ENCODE results near the gene PCNX3. TPM values are rescaled to one million over a fixed set of nuclear protein-coding genes. Genes with fewer than 3 reads are reported as not detected.
"Not testable (repeated sequence)": the region's sequence is repeated elsewhere in the genome, so short reads cannot be mapped to it uniquely, and the experiment has no call there.

PCNX3 gene
- total RNA-seq, 1 donor, result 31.5 TPM

- no peak for TF ChIP-seq CTCF (IDR thresholded peaks at IDR 0.05; ENCODE audit: insufficient read depth, low read length)
- DNase-seq (ENCODE audit: low read depth), result peak; percentile 19
- peak overlapping the region; percentile 81 for H3K4me3 ChIP-seq (ENCODE audit: low read depth, low read length)
Measured at GRCh38 chr11:65662247-65662798, 46.7 kb downstream of the PCNX3 start.

- no peak for TF ChIP-seq CTCF (IDR thresholded peaks at IDR 0.05; ENCODE audit: insufficient read depth, low read length)
- peak within 1 kb of the TSS; percentile 81 for H3K4me3 ChIP-seq (ENCODE audit: low read depth, low read length)
- peak; percentile 94 for DNase-seq (ENCODE audit: low read depth)
Measured at GRCh38 chr11:65662799-65663638, 47.4 kb downstream of the PCNX3 start, which contains the start of gene RELA. TSS of gene RELA (minus strand) at chr11:65662916. CDS start at chr11:65662832, 84 bp downstream.

GRCh38 chr11:65663639-65664200, 48.1 kb downstream of the PCNX3 start:
- TF ChIP-seq CTCF (IDR thresholded peaks at IDR 0.05; ENCODE audit: insufficient read depth, low read length), result no peak
- H3K4me3 ChIP-seq (ENCODE audit: low read depth, low read length), result peak overlapping the region; percentile 65
- DNase-seq (ENCODE audit: low read depth), result peak; percentile 81

DNA sequence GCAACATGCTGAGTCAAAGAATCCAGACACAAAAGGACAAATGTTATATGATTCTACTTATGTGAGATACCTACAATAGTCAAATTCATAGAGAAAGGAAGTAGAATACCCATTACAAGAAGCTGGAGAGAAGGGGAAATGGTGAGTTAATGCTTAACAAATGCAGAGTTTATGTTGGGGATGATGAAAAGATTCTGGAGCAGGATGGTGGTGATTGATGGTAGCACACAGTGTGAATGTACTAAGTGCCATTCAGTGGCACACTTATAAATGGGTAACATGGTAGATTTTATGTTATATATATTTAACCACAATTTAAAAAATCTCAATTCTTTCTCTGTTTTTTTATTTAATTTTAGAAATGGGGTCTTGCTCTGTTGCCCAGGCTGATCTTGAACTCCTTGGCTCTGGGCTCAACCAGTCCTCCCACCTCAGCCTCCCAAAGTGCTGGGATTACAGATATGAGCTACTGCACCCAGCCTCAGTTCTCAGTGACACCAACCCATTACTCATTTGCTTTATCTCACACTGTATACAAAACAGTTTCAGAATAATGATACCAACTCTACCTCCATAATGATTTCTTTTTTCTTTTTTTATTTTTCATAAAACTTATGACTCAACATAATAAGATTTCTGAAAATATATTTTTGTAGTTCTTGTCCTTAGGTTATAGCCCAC, 56.7 kb downstream of the PCNX3 start:
- no peak overlapping the region for H3K4me3 ChIP-seq (ENCODE audit: low read depth, low read length)
- no peak for TF ChIP-seq CTCF (IDR thresholded peaks at IDR 0.05; ENCODE audit: insufficient read depth, low read length)
- no peak for DNase-seq (ENCODE audit: low read depth)

DNA sequence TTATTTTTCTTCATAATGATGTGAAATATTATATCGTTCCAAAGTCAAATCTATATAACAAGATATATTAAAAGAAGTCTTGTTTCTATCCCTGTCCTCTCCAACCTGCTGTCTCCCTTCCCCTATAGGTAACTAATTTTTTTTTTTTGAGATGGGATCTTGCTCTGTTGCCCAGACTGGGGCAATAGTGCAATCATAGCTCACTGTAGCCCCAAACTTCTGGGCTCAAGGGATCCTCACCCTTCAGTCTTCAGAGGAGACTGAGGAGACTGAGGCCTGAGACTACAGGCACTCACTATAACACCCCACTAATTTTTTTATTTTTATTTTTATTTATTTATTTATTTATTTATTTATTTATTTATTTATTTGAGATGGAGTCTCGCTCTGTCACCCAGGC, 57.4 kb downstream of the PCNX3 start:
- no peak for TF ChIP-seq CTCF (IDR thresholded peaks at IDR 0.05; ENCODE audit: insufficient read depth, low read length)
- DNase-seq (ENCODE audit: low read depth), result no peak
- no peak overlapping the region for H3K4me3 ChIP-seq (ENCODE audit: low read depth, low read length)

DNA sequence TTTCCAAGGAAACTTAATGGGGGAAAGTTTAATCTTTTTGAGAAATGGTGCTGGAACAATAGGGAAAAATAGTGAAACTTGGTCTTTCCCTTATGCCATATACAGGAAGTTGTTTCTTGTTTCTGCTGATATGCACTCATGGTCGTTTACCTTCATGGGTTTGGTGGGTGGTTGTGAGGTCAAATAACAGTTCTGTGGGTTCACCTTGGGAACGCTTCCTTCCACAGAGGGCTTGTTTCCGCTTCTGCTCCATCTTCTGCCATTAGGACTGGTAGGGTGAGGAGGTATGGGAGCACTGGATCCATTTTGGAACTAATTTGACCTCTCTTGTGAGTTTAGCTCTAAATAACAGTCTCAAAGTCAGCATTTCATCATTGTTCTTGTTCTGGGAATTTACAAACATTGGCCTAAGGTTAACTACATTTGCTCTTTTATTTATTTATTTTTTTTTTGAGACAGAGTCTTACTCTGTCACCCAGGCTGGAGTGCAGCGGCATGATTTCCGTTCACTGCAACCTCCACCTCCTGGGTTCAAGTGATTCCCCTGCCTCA, 64.7 kb downstream of the PCNX3 start:
- DNase-seq (ENCODE audit: low read depth), result no peak
- H3K4me3 ChIP-seq (ENCODE audit: low read depth, low read length), result no peak overlapping the region
- no peak for TF ChIP-seq CTCF (IDR thresholded peaks at IDR 0.05; ENCODE audit: insufficient read depth, low read length)

- not testable (repeated sequence) for H3K4me3 ChIP-seq (ENCODE audit: low read depth, low read length); DNase-seq (ENCODE audit: low read depth)
Measured at GRCh38 chr11:65683480-65683879, 67.9 kb downstream of the PCNX3 start.

Data from fibroblast of the aortic adventitia (primary cell).